Cardiac fibroblast (primary cell): ENCODE data around the gene SERPINB7.
"Not testable (repeated sequence)": the region's sequence is repeated elsewhere in the genome, so short reads cannot be mapped to it uniquely, and the experiment has no call there.

ENCODE experiments used
- DNase-seq, 2 donors: peaks; one replicate each; pipeline versions ENCODE4 v3.0.0 to v3.0.0-alpha.2; 2010; ENCODE audit warnings: low read depth in 2 of 2
- H3K4me3 ChIP-seq, 2 donors: replicated peaks in 1 of 2; 1 replicate in 1 of 2; 2 replicates in 1 of 2; pipeline ENCODE4 v1.5.1; 2011; ENCODE audit warnings: low read depth in 2 of 2, low read length in 2 of 2, mild to moderate bottlenecking in 2 of 2, moderate library complexity in 1 of 2
- CTCF ChIP-seq: IDR thresholded peaks from one replicate; pipeline ENCODE4 v1.5.1; 2011; ENCODE audit warnings: low read depth, mild to moderate bottlenecking, low read length, inconsistent platforms

SERPINB7 gene

DNA sequence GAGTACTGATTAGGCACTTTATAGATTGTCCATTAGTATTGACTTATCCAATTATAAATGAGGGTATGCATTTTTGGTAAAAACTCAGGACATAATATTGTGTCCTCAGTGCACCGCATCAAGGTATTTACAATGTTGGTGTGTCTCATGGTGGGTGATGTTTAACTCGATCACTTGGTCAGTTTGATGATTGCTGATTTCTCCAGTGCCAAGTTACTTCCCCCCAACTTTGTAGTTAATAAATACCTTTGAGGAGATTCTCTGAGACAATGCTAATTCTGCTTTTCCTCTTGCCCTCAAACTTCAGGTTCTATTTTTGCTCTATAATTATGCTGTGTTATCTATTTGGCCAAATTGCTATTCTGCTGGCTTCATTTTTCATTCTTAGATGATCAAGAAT, 28.2 kb upstream of the SERPINB7 start:
- H3K4me3 ChIP-seq, result no peak overlapping the region
- TF ChIP-seq CTCF, result no peak
- no peak for DNase-seq

GRCh38 chr18:63749489-63749888, 25.7 kb upstream of the SERPINB7 start:
- no peak for TF ChIP-seq CTCF
- H3K4me3 ChIP-seq, result no peak overlapping the region
- no peak for DNase-seq

DNA sequence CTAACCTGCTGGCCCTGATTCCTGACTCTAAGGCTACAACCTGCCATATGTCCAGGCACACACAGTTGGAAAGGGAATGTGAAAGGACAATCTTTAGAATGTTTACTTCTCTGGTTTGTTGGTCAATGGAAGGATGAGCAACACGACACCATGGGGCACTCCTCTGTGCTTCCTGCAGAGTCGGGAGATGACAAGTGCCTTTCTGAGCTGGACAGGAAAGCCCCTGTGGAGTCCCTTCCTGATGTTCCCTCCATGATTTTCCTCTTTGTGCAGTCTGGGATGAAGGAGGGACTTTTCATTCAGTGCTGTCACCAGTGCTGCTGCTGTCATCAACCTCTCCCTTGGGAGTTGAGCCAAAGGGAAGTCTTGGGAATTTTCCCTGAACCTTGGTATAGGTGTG, 22.6 kb upstream of the SERPINB7 start:
- H3K4me3 ChIP-seq, result no peak overlapping the region
- no peak for DNase-seq
- TF ChIP-seq CTCF, result no peak

- no peak for DNase-seq
- no peak for TF ChIP-seq CTCF
- no peak overlapping the region for H3K4me3 ChIP-seq
Observed at GRCh38 chr18:63753676-63754075, 21.5 kb upstream of the SERPINB7 start.

- no peak overlapping the region for H3K4me3 ChIP-seq
- TF ChIP-seq CTCF, result no peak
- DNase-seq, result peak in 1 of 2 donors; percentile 50
Observed at GRCh38 chr18:63757541-63757940, 17.7 kb upstream of the SERPINB7 start.

DNA sequence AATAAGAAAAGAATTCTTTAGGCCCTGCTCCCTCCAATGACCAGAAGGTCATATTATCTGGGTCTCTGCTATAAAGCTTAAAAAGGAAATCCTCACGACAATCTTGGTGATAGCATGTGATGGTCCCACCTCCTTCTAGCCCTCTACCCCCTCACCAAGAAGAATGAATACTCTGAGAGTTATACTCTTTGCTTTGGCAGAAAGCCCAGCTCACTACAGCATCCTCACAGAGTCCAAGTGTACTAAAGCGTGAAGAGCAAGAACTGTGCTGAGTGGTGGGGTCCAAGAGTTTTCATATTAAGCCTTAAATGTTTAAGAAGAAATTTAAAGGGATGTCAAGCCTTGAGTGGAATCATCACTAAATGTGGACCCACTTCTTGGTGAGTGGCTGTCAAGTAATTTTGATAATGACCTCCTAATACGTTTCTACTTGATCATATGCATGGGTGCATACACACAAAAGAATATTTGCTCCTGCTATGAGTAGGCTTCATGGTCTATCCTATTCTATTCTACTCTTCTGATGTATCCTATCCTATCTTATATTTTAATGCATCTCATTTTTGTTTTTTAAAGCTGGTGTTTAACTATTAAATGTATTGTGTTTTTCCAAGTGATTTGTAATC, 16.5 kb upstream of the SERPINB7 start:
- DNase-seq, result no peak
- no peak for TF ChIP-seq CTCF
- H3K4me3 ChIP-seq, result no peak overlapping the region

GRCh38 chr18:63759786-63760185, 15.4 kb upstream of the SERPINB7 start:
- not testable (repeated sequence) for H3K4me3 ChIP-seq

More at GRCh38 chr18:63759786-63760185, 15.4 kb upstream of the SERPINB7 start:
- not testable (repeated sequence) for DNase-seq
